ENCODE measurements around the gene CA12. TPM values are rescaled to one million over a fixed set of nuclear protein-coding genes. Genes with fewer than 3 reads are reported as not detected.
A peak's percentile ranks its signal among the peaks of the same experiment; 100 is the strongest.

CA12 gene
- polyA plus RNA-seq, 1 experiment: 61.4 TPM

DNA sequence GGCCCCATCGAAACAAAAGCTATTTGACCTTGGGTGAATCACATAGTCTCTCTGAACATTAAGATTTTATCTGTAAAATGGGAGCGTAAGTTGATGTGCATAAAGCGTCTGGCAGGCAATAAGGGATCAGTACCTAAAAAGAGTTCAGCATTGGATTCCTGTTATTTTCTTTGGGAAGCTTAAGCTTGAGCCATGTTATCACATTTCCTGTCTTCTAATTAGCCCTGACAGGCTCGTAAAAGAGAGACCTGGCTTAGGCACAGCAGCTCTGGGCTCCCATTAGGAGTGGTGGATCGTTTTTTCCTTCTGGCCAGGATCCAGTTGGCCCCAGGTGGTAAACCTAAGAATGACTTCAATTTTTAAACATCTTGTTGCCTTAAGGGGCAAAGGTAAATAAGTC is 26.0 kb upstream of the CA12 start:
- ChIA-PET CTCF (interaction anchor here (1.5 kb wide), 1 partner anchor 120 kb away, joined by 4 read pairs; no protein-coding TSS in a partner anchor), POLR2A (no interaction called here)
- no peak for DNase-seq (ENCODE audit: low read depth, low spot score)
- no peak overlapping the region for H3K27ac ChIP-seq (ENCODE audit: low read depth, low read length)
- no peak for TF ChIP-seq CTCF (IDR thresholded peaks at IDR 0.05; ENCODE audit: low read depth, low read length)
- no peak overlapping the region for H3K4me3 ChIP-seq (ENCODE audit: low read depth, low read length)
- no peaks in the 10 kb centered on the region for H3K9me3 ChIP-seq (ENCODE audit: control insufficient read depth, insufficient read depth, low read length)
- peaks cover 4% of the 10 kb centered on the region for H3K27me3 ChIP-seq (ENCODE audit: control insufficient read depth, insufficient read depth, low read length)

DNA sequence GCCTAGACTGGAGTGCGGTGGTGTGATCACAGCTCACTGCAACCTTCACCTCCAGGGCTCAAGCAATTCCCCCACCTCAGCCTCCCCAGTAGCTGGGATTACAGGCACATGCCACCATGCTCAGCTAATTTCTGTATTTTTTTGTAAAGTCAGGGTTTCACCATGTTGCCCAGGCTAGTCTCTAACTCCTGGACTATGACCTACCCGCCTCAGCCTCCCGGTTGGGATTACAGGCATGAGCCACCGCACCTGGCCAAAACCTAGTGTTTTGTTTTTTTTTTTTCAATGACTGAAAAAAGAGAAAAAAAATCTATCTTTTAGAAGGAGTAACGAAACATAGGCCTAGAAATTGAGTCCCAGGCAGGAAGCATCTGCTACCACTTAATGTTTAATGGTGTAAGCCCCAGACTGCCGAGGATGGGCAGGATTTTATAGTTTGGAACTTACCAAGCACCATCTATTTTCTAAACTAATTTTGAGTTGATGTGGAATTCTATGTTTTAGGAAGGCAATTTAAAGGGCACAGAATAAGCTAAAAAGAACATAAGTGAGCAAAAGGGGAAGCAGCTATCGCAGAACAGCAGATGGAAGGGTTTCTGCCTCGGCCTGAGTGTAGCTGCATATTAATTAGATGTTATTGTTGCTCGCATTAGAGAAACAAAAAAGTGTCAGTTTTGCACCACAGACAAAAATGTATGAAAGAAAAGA is 24.2 kb upstream of the CA12 start:
- no peaks in the 10 kb centered on the region for H3K9me3 ChIP-seq (ENCODE audit: control insufficient read depth, insufficient read depth, low read length)
- TF ChIP-seq CTCF (IDR thresholded peaks at IDR 0.05; ENCODE audit: low read depth, low read length): no peak
- H3K4me3 ChIP-seq (ENCODE audit: low read depth, low read length): no peak overlapping the region
- H3K27ac ChIP-seq (ENCODE audit: low read depth, low read length): no peak overlapping the region
- no peak for DNase-seq (ENCODE audit: low read depth, low spot score)
- H3K27me3 ChIP-seq (ENCODE audit: control insufficient read depth, insufficient read depth, low read length): no peaks in the 10 kb centered on the region
- ChIA-PET POLR2A (no interaction called here), CTCF (interaction anchor here (1.5 to 2.2 kb wide), 2 partner anchors 114 to 118 kb away, joined by 4 to 9 read pairs; no protein-coding TSS in a partner anchor)

GRCh38 chr15:63405159-63405558 is 23.5 kb upstream of the CA12 start:
- no peaks in the 10 kb centered on the region for H3K9me3 ChIP-seq (ENCODE audit: control insufficient read depth, insufficient read depth, low read length)
- no peak overlapping the region for H3K4me3 ChIP-seq (ENCODE audit: low read depth, low read length)
- CTCF ChIA-PET: interaction anchor here (2.0 to 2.2 kb wide), 2 partner anchors 114 to 117 kb away, joined by 9 to 20 read pairs; no protein-coding TSS in a partner anchor
- POLR2A ChIA-PET: no interaction called here
- no peak overlapping the region for H3K27ac ChIP-seq (ENCODE audit: low read depth, low read length)
- H3K27me3 ChIP-seq (ENCODE audit: control insufficient read depth, insufficient read depth, low read length): no peaks in the 10 kb centered on the region
- no peak for TF ChIP-seq CTCF (IDR thresholded peaks at IDR 0.05; ENCODE audit: low read depth, low read length)
- DNase-seq (ENCODE audit: low read depth, low spot score): no peak

- POLR2A ChIA-PET: no interaction called here
- TF ChIP-seq CTCF (IDR thresholded peaks at IDR 0.05; ENCODE audit: low read depth, low read length): 0 out of 2 replicates have a peak, but pooled peaks have one; percentile 10
- no peaks in the 10 kb centered on the region for H3K9me3 ChIP-seq (ENCODE audit: control insufficient read depth, insufficient read depth, low read length)
- H3K4me3 ChIP-seq (ENCODE audit: low read depth, low read length): no peak overlapping the region
- CTCF ChIA-PET: interaction anchor here (0.6 to 2.9 kb wide), 25 partner anchors 9 to 355 kb away, joined by 3 to 55 read pairs (median 4); no protein-coding TSS in a partner anchor
- H3K27ac ChIP-seq (ENCODE audit: low read depth, low read length): no peak overlapping the region
- no peaks in the 10 kb centered on the region for H3K27me3 ChIP-seq (ENCODE audit: control insufficient read depth, insufficient read depth, low read length)
- DNase-seq (ENCODE audit: low read depth, low spot score): no peak
Observed at GRCh38 chr15:63403254-63403945, 21.8 kb upstream of the CA12 start.
